ENCODE measurements around the gene MAP2K7. TPM values are rescaled to one million over a fixed set of nuclear protein-coding genes. Genes with fewer than 3 reads are reported as not detected.

MAP2K7 gene
- total RNA-seq, 1 experiment from 2014 or later, result 59.1 TPM

GRCh38 chr19:7912144-7912696, 8.5 kb downstream of the MAP2K7 start:
- no peaks in the 10 kb centered on the region for H3K27me3 ChIP-seq (ENCODE audit: insufficient read depth, low read length)
- ATAC-seq (no peak), DNase-seq (ENCODE audit: low read depth, low spot score) (no peak)
- TF ChIP-seq SP1 (IDR thresholded peaks at IDR 0.05; ENCODE audit: low read depth) (no peak), REST (IDR thresholded peaks at IDR 0.05; ENCODE audit: low read depth) (no peak), YY1 (IDR thresholded peaks at IDR 0.05; ENCODE audit: extremely low read depth, insufficient replicate concordance, low read depth, low read length) (no peak), CEBPB (IDR thresholded peaks at IDR 0.05; ENCODE audit: low read depth) (no peak)
- ChIA-PET RAD21 (ENCODE audit: low non-redundant PET in 1 of 2, low total read pairs in 2 of 2, uncharacterized antibody in 2 of 2, unreplicated experiment in 2 of 2) (no interaction called here), POLR2A (no interaction called here), CTCF (interaction anchor here (1.3 kb wide), 1 partner anchor 8 kb away, joined by 5 read pairs; the partner anchor contains the start of gene SNAPC2)
- H3K36me3 ChIP-seq (ENCODE audit: control insufficient read depth in 1 of 2, insufficient read depth in 2 of 2, low read length in 2 of 2), result peaks cover 5 to 6% of the 10 kb centered on the region in 2 experiments; a peak in 3 of 4 replicates
- H3K9ac ChIP-seq (ENCODE audit: low read length), result no peak overlapping the region
- H3K9me2 ChIP-seq (ENCODE audit: insufficient read depth), result no peaks in the 10 kb centered on the region
- intact Hi-C loops (cut with micrococcal nuclease), result no loop called here
- H3K9me3 ChIP-seq (ENCODE audit: control insufficient read depth in 1 of 2, insufficient read depth in 1 of 2, low read depth in 1 of 2, low read length in 2 of 2), result no peaks in the 10 kb centered on the region
- BruUV-seq (replicated peaks), result no TSS peak
- H3K4me1 ChIP-seq (ENCODE audit: control insufficient read depth in 1 of 2, insufficient read depth in 2 of 2, low read length in 2 of 2), result peaks cover 5 to 23% of the 10 kb centered on the region in 2 experiments; a peak in 3 of 4 replicates
- no peak overlapping the region for H3K4me3 ChIP-seq (replicated peaks in 1 of 2; ENCODE audit: low read depth in 1 of 2, low read length in 2 of 2)
- H4K20me1 ChIP-seq (ENCODE audit: insufficient read depth), result no peaks in the 10 kb centered on the region
- H3K27ac ChIP-seq (ENCODE audit: low read depth, low read length), result no peak overlapping the region
- H3K4me2 ChIP-seq (ENCODE audit: low read length), result no peak overlapping the region
- H3K79me2 ChIP-seq (ENCODE audit: insufficient read depth, low read length), result peaks cover 22% of the 10 kb centered on the region
- no peak overlapping the region for H2AFZ ChIP-seq (ENCODE audit: low read depth, low read length, poor library complexity, severe bottlenecking)

All from HCT116 (cell line).